MCF 10A (cell line): ENCODE results near the gene SCGB3A2. TPM values are rescaled to one million over a fixed set of nuclear protein-coding genes. Genes with fewer than 3 reads are reported as not detected.

Experiments
- BruUV-seq: library from RNA; stranded (reverse); fragments of 400-500 nt; replicated peaks from 2 replicates; lab custom pipeline; 2021; lab: Mats Ljungman, UMichigan
- CTCF ChIA-PET: fragments of 300-600 bp; sonication (Branson Sonifier 250); formaldehyde crosslinking; extraction: SDS; loops from one replicate; lab custom pipeline; 2021; ENCODE audit warnings: antibody characterized with exemption, inconsistent platforms; lab: Yijun Ruan, JAX
- POLR2A ChIA-PET: fragments of 300-600, 350-650 bp; sonication (Branson Sonifier 250); formaldehyde crosslinking; extraction: SDS; loops from one replicate; lab custom pipeline; 2020; ENCODE audit warnings: antibody characterized with exemption, inconsistent platforms; lab: Yijun Ruan, JAX
- DNase-seq: peaks from one replicate; pipeline ENCODE4 v3.0.0-alpha.2; 2018; ENCODE audit not compliant: unreplicated experiment
- H3K27ac Mint-ChIP-seq: one replicate; pipeline ENCODE4 v1.8.0; 2022; ENCODE audit warnings: mild to moderate bottlenecking, low read depth, mixed read lengths; ENCODE audit not compliant: unreplicated experiment
- H3K27me3 Mint-ChIP-seq: one replicate; pipeline ENCODE4 v1.8.0; 2022; ENCODE audit warnings: mixed read lengths; ENCODE audit not compliant: insufficient read depth, unreplicated experiment
- H3K36me3 Mint-ChIP-seq: one replicate; pipeline ENCODE4 v1.8.0; 2022; ENCODE audit warnings: mild to moderate bottlenecking, moderate library complexity, mixed read lengths; ENCODE audit not compliant: insufficient read depth, unreplicated experiment
- H3K4me1 Mint-ChIP-seq: one replicate; pipeline ENCODE4 v1.8.0; 2022; ENCODE audit warnings: mixed read lengths; ENCODE audit not compliant: insufficient read depth, unreplicated experiment
- H3K4me3 Mint-ChIP-seq: one replicate; pipeline ENCODE4 v1.8.0; 2022; ENCODE audit warnings: mild to moderate bottlenecking, moderate library complexity, mixed read lengths; ENCODE audit not compliant: unreplicated experiment
- H3K9me3 Mint-ChIP-seq: one replicate; pipeline ENCODE4 v1.8.0; 2022; ENCODE audit warnings: mixed read lengths; ENCODE audit not compliant: unreplicated experiment
- intact Hi-C: fragments of 100-400 bp; cut with micrococcal nuclease; formaldehyde crosslinking; loops from 2 replicates; pipeline ENCODE4 v1.14.1; 2022
- total RNA-seq: library from RNA; stranded (reverse); gene quantifications from 2 replicates; pipeline ENCODE4 v1.2.3, GENCODE V29; 2022
- TF ChIP-seq, protein P1 (sequence below): fragments of 200-600 bp; IDR thresholded peaks from one replicate; pipeline ENCODE4 v1.8.0; 2022; ENCODE audit warnings: antibody characterized with exemption, mild to moderate bottlenecking; ENCODE audit not compliant: unreplicated experiment

The SCGB3A2 gene
- total RNA-seq, 1 experiment from 2014 or later = not detected

- TF ChIP-seq, protein P1, sequence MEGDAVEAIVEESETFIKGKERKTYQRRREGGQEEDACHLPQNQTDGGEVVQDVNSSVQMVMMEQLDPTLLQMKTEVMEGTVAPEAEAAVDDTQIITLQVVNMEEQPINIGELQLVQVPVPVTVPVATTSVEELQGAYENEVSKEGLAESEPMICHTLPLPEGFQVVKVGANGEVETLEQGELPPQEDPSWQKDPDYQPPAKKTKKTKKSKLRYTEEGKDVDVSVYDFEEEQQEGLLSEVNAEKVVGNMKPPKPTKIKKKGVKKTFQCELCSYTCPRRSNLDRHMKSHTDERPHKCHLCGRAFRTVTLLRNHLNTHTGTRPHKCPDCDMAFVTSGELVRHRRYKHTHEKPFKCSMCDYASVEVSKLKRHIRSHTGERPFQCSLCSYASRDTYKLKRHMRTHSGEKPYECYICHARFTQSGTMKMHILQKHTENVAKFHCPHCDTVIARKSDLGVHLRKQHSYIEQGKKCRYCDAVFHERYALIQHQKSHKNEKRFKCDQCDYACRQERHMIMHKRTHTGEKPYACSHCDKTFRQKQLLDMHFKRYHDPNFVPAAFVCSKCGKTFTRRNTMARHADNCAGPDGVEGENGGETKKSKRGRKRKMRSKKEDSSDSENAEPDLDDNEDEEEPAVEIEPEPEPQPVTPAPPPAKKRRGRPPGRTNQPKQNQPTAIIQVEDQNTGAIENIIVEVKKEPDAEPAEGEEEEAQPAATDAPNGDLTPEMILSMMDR = no peak
- BruUV-seq = no TSS peak
- POLR2A ChIA-PET = interaction anchor here (1.0 to 1.5 kb wide), 2 partner anchors 11 to 20 kb away, joined by 3 to 4 read pairs; no protein-coding TSS in a partner anchor
- Mint-ChIP-seq H3K27ac (peak overlapping the region; percentile 8), H3K36me3 (peaks cover 6% of the 10 kb centered on the region), H3K4me3 (no peak overlapping the region), H3K27me3 (no peaks in the 10 kb centered on the region), H3K9me3 (no peaks in the 10 kb centered on the region), H3K4me1 (peaks cover 28% of the 10 kb centered on the region)
- intact Hi-C loops = no loop called here
- CTCF ChIA-PET = interaction anchor here (1.2 to 4.1 kb wide), 5 partner anchors 10 to 41 kb away, joined by 3 to 32 read pairs (median 5); no protein-coding TSS in a partner anchor
- DNase-seq = peak; percentile 58
Observed at GRCh38 chr5:147898875-147899401, 20.4 kb downstream of the SCGB3A2 start.

DNA sequence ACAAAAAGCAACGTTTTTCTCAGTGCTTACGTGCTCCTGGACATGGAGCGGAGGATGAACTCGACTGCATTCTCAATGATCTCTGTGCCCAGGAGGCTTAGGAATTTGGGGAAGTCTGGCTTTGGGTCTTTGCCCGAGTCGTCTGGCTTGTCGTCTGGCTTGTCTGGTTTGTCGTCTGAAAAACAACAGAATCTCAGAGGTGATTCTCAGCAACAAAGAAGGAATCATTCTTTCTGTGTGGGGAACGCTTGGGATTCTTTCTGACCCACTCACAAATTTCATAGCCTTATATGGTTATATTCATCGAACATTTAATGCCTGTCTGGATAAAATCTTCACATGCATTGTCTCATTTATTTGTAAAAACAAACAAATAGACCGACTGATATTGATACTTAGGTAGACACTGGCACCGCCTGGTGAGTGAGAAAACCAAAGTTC, 23.1 kb downstream of the SCGB3A2 start:
- no peaks in the 10 kb centered on the region for H3K27me3 Mint-ChIP-seq

GRCh38 chr5:147902609-147903115, 24.2 kb downstream of the SCGB3A2 start:
- Mint-ChIP-seq H3K4me1 (peaks cover 52% of the 10 kb centered on the region), H3K9me3 (no peaks in the 10 kb centered on the region), H3K27ac (peak overlapping the region; percentile 44), H3K36me3 (no peaks in the 10 kb centered on the region), H3K4me3 (no peak overlapping the region), H3K27me3 (no peaks in the 10 kb centered on the region)
- POLR2A ChIA-PET = interaction anchor here (1.2 kb wide), 1 partner anchor 10 kb away, joined by 6 read pairs; no protein-coding TSS in a partner anchor
- CTCF ChIA-PET = interaction anchor here (2.3 to 4.1 kb wide), 3 partner anchors 8 to 32 kb away, joined by 9 to 32 read pairs (median 15); no protein-coding TSS in a partner anchor
- TF ChIP-seq, protein P1 = no peak
- BruUV-seq = no TSS peak
- intact Hi-C loops = no loop called here
- DNase-seq = no peak

More for the DNA sequence above, 23.1 kb downstream of the SCGB3A2 start:
- ChIA-PET CTCF (interaction anchor here (0.6 to 4.1 kb wide), 4 partner anchors 9 to 488 kb away, joined by 4 to 32 read pairs (median 7); no protein-coding TSS in a partner anchor), POLR2A (interaction anchor here (0.7 kb wide), 1 partner anchor 163 kb away, joined by 3 read pairs; no protein-coding TSS in a partner anchor)
- TF ChIP-seq, protein P1 = no peak
- Mint-ChIP-seq H3K4me1 (peaks cover 49% of the 10 kb centered on the region), H3K9me3 (no peaks in the 10 kb centered on the region), H3K36me3 (no peaks in the 10 kb centered on the region), H3K4me3 (no peak overlapping the region), H3K27ac (no peak overlapping the region)
- no peak for DNase-seq
- BruUV-seq = no TSS peak
- intact Hi-C loops = no loop called here

DNA sequence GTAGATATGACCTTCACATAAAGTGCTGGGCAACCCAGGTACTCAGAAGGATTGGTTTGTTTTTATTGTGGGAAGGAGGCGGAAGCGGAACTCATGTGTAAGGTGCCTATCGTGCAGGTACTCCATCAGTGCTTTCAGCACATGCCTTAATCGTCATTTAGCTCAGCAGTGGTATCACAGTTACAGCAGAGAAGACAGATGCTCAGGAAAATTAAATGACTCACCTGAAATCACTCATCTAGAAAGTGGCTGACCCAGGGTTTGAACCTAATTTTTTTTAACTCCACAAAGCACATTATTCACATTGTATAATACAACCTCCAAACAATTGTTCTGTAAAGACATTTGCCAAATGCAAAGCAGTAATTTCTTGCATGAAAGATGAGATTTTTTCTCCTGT, 25.6 kb downstream of the SCGB3A2 start:
- TF ChIP-seq, protein P1 = no peak
- ChIA-PET POLR2A (interaction anchor here (0.6 to 1.0 kb wide), 2 partner anchors 11 to 1326 kb away, joined by 3 read pairs; no protein-coding TSS in a partner anchor), CTCF (interaction anchor here (2.4 kb wide), 1 partner anchor 31 kb away, joined by 15 read pairs; no protein-coding TSS in a partner anchor)
- no peak for DNase-seq
- no peak overlapping the region for H3K4me3 Mint-ChIP-seq
- peaks cover 38% of the 10 kb centered on the region for H3K4me1 Mint-ChIP-seq
- BruUV-seq = no TSS peak
- no peak overlapping the region for H3K27ac Mint-ChIP-seq
- intact Hi-C loops = no loop called here
- no peaks in the 10 kb centered on the region for H3K9me3 Mint-ChIP-seq
- H3K27me3 Mint-ChIP-seq = no peaks in the 10 kb centered on the region
- no peaks in the 10 kb centered on the region for H3K36me3 Mint-ChIP-seq
